Activated CD4-positive, alpha-beta T cell treated with anti-CD3 and anti-CD28 coated beads, Interleukin-2, amount 50 U/mL, for 1 hour (primary cell): ENCODE results near the gene PCDHGA2.
"Not testable (repeated sequence)": the region's sequence is repeated elsewhere in the genome, so short reads cannot be mapped to it uniquely, and the experiment has no call there.

ENCODE experiments used
- DNase-seq: peaks from one replicate; pipeline ENCODE4 v3.0.0-alpha.2; 2020

PCDHGA2 gene

GRCh38 chr5:141338538-141339306 lies at the start of gene PCDHGA2:
PCDHGA2 (plus strand) TSS chr5:141338760.
- DNase-seq: no peak

GRCh38 chr5:141298376-141298775 lies 40.2 kb upstream of the PCDHGA2 start:
- no peak for DNase-seq

- no peak for DNase-seq
Measured at GRCh38 chr5:141303756-141304155, 34.8 kb upstream of the PCDHGA2 start, which contains the start of gene SLC25A2. SLC25A2 (minus strand) TSS chr5:141304049; CDS start chr5:141303865, 184 bp downstream.

GRCh38 chr5:141306630-141307029 lies 31.9 kb upstream of the PCDHGA2 start:
- no peak for DNase-seq

GRCh38 chr5:141313711-141314110 lies 24.8 kb upstream of the PCDHGA2 start:
- no peak for DNase-seq

GRCh38 chr5:141316963-141317362 lies 21.6 kb upstream of the PCDHGA2 start:
- not testable (repeated sequence) for DNase-seq

GRCh38 chr5:141319202-141319601 lies 19.4 kb upstream of the PCDHGA2 start:
- DNase-seq: no peak

GRCh38 chr5:141319699-141320098 lies 18.9 kb upstream of the PCDHGA2 start:
- no peak for DNase-seq

GRCh38 chr5:141320225-141321169 lies 18.1 kb upstream of the PCDHGA2 start, which contains the start of gene TAF7:
TAF7 (minus strand) TSS chr5:141320784; CDS start chr5:141320044, 740 bp downstream.
- DNase-seq: peak; percentile 90

- no peak for DNase-seq
Measured at GRCh38 chr5:141322261-141322660, 16.3 kb upstream of the PCDHGA2 start.

- DNase-seq: peak; percentile 68
Measured at GRCh38 chr5:141326088-141326854, 12.3 kb upstream of the PCDHGA2 start.

GRCh38 chr5:141328231-141328630 lies 10.3 kb upstream of the PCDHGA2 start:
- DNase-seq: no peak

GRCh38 chr5:141330299-141331080 lies 8.1 kb upstream of the PCDHGA2 start, which contains the start of gene PCDHGA1:
PCDHGA1 (plus strand) TSS chr5:141330514.
- peak; percentile 23 for DNase-seq

GRCh38 chr5:141332571-141332970 lies 6.0 kb upstream of the PCDHGA2 start:
- DNase-seq: not testable (repeated sequence)

GRCh38 chr5:141340781-141341354 lies 2.3 kb downstream of the PCDHGA2 start:
- not testable (repeated sequence) for DNase-seq

GRCh38 chr5:141342773-141343172 lies 4.2 kb downstream of the PCDHGA2 start:
- no peak for DNase-seq

GRCh38 chr5:141343242-141343952 lies 4.8 kb downstream of the PCDHGA2 start, which contains the start of gene PCDHGA3:
PCDHGA3 (plus strand) TSS chr5:141343829; CDS start chr5:141344034, 205 bp downstream.
- DNase-seq: no peak

- no peak for DNase-seq
Measured at GRCh38 chr5:141343953-141344463, 5.4 kb downstream of the PCDHGA2 start.

- no peak for DNase-seq
Measured at GRCh38 chr5:141345327-141345726, 6.8 kb downstream of the PCDHGA2 start.

- DNase-seq: not testable (repeated sequence)
Measured at GRCh38 chr5:141346017-141346416, 7.5 kb downstream of the PCDHGA2 start.
